SK-N-SH treated with all-trans-retinoic acid at 6 μM for 48 hours (cell line): ENCODE data around the gene PCNX4.

Source experiments
- ARNTL ChIP-seq: fragments of 450-650 bp; formaldehyde crosslinking; IDR thresholded peaks from 2 replicates; pipeline ENCODE4 v1.5.0; 2020; ENCODE audit warnings: low read depth, mild to moderate bottlenecking, moderate library complexity, borderline replicate concordance
- CSRNP3 ChIP-seq: fragments of 250-450 bp; sonication (Bioruptor Pico); IDR thresholded peaks from 2 replicates; pipeline ENCODE4 v1.5.1; 2021; ENCODE audit warnings: mild to moderate bottlenecking, moderate library complexity
- ESRRG ChIP-seq: fragments of 250-450 bp; sonication (Bioruptor Pico); IDR thresholded peaks from 2 replicates; pipeline ENCODE4 v1.6.1; 2021; ENCODE audit warnings: mild to moderate bottlenecking
- OSR1 ChIP-seq: fragments of 250-450 bp; sonication (Bioruptor Pico); IDR thresholded peaks from 2 replicates; pipeline ENCODE4 v1.8.0; 2022; ENCODE audit warnings: moderate library complexity, mild to moderate bottlenecking, inconsistent platforms
- RARB ChIP-seq: fragments of 250-450 bp; sonication (Bioruptor Pico); IDR thresholded peaks from 2 replicates; pipeline ENCODE4 v1.8.0; 2021; ENCODE audit warnings: mild to moderate bottlenecking, moderate library complexity
- TCF4 ChIP-seq: fragments of 250-450 bp; sonication (Bioruptor Pico); IDR thresholded peaks from 2 replicates; pipeline ENCODE4 v1.8.0; 2021; ENCODE audit warnings: mild to moderate bottlenecking, moderate library complexity, borderline replicate concordance
- TOX ChIP-seq: fragments of 250-450 bp; sonication (Bioruptor Pico); IDR thresholded peaks from 2 replicates; pipeline ENCODE4 v1.8.0; 2021; ENCODE audit warnings: mild to moderate bottlenecking, moderate library complexity, borderline replicate concordance
- ZC3H10 ChIP-seq: fragments of 250-450 bp; sonication (Bioruptor Pico); IDR thresholded peaks from 2 replicates; pipeline ENCODE4 v1.5.1; 2021; ENCODE audit warnings: mild to moderate bottlenecking, moderate library complexity
- ZFP3 ChIP-seq: fragments of 250-450 bp; sonication (Bioruptor Pico); IDR thresholded peaks from 2 replicates; pipeline ENCODE4 v1.5.0; 2020; ENCODE audit warnings: mild to moderate bottlenecking, moderate library complexity
- ZFP30 ChIP-seq: fragments of 450-650 bp; formaldehyde crosslinking; IDR thresholded peaks from 2 replicates; pipeline ENCODE4 v1.5.0; 2022; ENCODE audit warnings: mild to moderate bottlenecking, moderate library complexity
- ZNF8 ChIP-seq: fragments of 450-650 bp; formaldehyde crosslinking; IDR thresholded peaks from 2 replicates; pipeline ENCODE4 v1.5.0; 2020; ENCODE audit warnings: mild to moderate bottlenecking, moderate library complexity
- TF ChIP-seq, protein P1 (sequence below): fragments of 250-450 bp; sonication (Bioruptor Pico); IDR thresholded peaks from 2 replicates; pipeline ENCODE4 v1.5.1; 2020; ENCODE audit warnings: low read depth, mild to moderate bottlenecking, moderate library complexity

GRCh38 chr14:60199321-60199720 is 107.6 kb downstream of the PCNX4 start:
- TF ChIP-seq TCF4 (CRISPR knock-in tag): no peak
- TF ChIP-seq ZC3H10: no peak
- TF ChIP-seq OSR1 (CRISPR knock-in tag): no peak
- peak; percentile 83 for TF ChIP-seq ZFP30 (CRISPR knock-in tag)
- TF ChIP-seq, protein P1, sequence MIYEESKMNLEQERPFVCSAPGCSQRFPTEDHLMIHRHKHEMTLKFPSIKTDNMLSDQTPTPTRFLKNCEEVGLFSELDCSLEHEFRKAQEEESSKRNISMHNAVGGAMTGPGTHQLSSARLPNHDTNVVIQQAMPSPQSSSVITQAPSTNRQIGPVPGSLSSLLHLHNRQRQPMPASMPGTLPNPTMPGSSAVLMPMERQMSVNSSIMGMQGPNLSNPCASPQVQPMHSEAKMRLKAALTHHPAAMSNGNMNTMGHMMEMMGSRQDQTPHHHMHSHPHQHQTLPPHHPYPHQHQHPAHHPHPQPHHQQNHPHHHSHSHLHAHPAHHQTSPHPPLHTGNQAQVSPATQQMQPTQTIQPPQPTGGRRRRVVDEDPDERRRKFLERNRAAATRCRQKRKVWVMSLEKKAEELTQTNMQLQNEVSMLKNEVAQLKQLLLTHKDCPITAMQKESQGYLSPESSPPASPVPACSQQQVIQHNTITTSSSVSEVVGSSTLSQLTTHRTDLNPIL (CRISPR knock-in tag): no peak
- no peak for TF ChIP-seq ZFP3 (CRISPR knock-in tag)
- TF ChIP-seq ZNF8: no peak
- no peak for TF ChIP-seq TOX (CRISPR knock-in tag)
- TF ChIP-seq ARNTL (CRISPR knock-in tag): no peak
- no peak for TF ChIP-seq ESRRG (CRISPR knock-in tag)
- TF ChIP-seq RARB (CRISPR knock-in tag): no peak
- TF ChIP-seq CSRNP3: no peak
